Pancreas (tissue), 10 donors: ENCODE results near the gene HPRT1. TPM values are rescaled to one million over a fixed set of nuclear protein-coding genes. Genes with fewer than 3 reads are reported as not detected.

Experiments used
- ATAC-seq, 4 donors: fragments of 200-7000 bp; cut with Tn5 transposase; one replicate each; pipeline versions ENCODE4 v1.8.0 to v1.9.1; 2020; ENCODE audit warnings: mild to moderate bottlenecking in 4 of 4, moderate library complexity in 4 of 4
- DNase-seq, 6 donors: peaks; one replicate each; pipeline ENCODE4 v3.0.0-alpha.2; 2020
- FAIRE-seq: peaks from 2 replicates; lab custom pipeline; 2012; peaks lifted over from hg19 to GRCh38; lab: Jason Lieb, UNC
- H3K27ac ChIP-seq, 4 donors: fragments of 200-600 bp; sonication (generic); 1 replicate in 3 of 4; 2 replicates in 1 of 4; pipeline versions ENCODE4 v1.5.0 to v1.8.0; 2020
- H3K27me3 ChIP-seq, 4 donors: fragments of 200-600 bp; one replicate each; pipeline ENCODE4 v1.8.0; 2021
- H3K36me3 ChIP-seq, 3 donors: fragments of 200-600 bp; sonication (generic) in 1 of 3; one replicate each; pipeline versions ENCODE4 v1.5.0 to v1.8.0; 2020 to 2021
- H3K4me1 ChIP-seq, 3 donors: fragments of 200-600 bp; one replicate each; pipeline ENCODE4 v1.8.0; 2021
- H3K4me3 ChIP-seq, 4 donors: fragments of 200-600 bp; sonication (generic) in 2 of 4; one replicate each; pipeline versions ENCODE4 v1.5.0 to v1.8.0; 2020 to 2021
- H3K9me3 ChIP-seq, 4 donors: fragments of 200-600 bp; one replicate each; pipeline ENCODE4 v1.8.0; 2021
- CTCF ChIP-seq, 4 donors: fragments of 200-600 bp; sonication (generic) in 3 of 4; IDR thresholded peaks; one replicate each; pipeline versions ENCODE4 v1.5.0 to v1.8.0; 2021; ENCODE audit warnings: antibody characterized with exemption in 4 of 4
- WGBS, 2 donors: extraction: QIAGEN DNeasy Blood & Tissue Kit; methylation state at CpG; one replicate each; pipeline ENCODE4 v1.1.7; 2013; 5-methylcytosine and 5-hydroxymethylcytosine counted together
- intact Hi-C, 3 donors: fragments of 100-400 bp; cut with DNase I; formaldehyde crosslinking; loops; one replicate each; pipeline versions ENCODE4 v1.11.1 to v1.14.2; 2022
- polyA plus RNA-seq, 2 donors: library from polyadenylated mRNA; stranded (reverse); fragments of 200-250 nt; gene quantifications; one replicate each; pipeline ENCODE4 v1.2.3, GENCODE V29; 2013
- total RNA-seq, 6 donors: library from RNA; stranded (reverse); fragmentation: NEBNext Ultra II Directional in 4 of 6; extraction: Animal tissue kit (Norgen Biotek cat#: 25700) in 4 of 6; gene quantifications; one replicate each; pipeline versions ENCODE4 v1.2.1 to v1.2.4, GENCODE V29; 2021 to 2023
- donor health status: healthy with polysubstance abuse.
- donor health status: DM: no; HTN: no; CAD: no; lungs with moderate emphysema.
- donor health status: DM: no; HTN: no; CAD: no.
- donor health status: control.
- donor health status: control.
- donor health status: Bipolar disorder and iron deficiency.
- donor health status: DM: yes; HTN: yes; CAD: no.
- donor health status: DM: no; HTN: no; CAD: no.
- donor health status: DM: no; HTN: no; CAD: no.
- donor health status: DM: yes; HTN: yes; CAD: no.

HPRT1 gene
- total and polyA plus RNA-seq, 8 donors = 10.7 to 33.3 (median 20.3) TPM

- no peak for DNase-seq
- TF ChIP-seq CTCF (IDR thresholded peaks at IDR 0.05) = no peak
- Histone ChIP-seq H3K27me3 (peaks cover 0 to 41% (median 3%) of the 10 kb centered on the region in 4 donors), H3K4me3 (no peak overlapping the region), H3K9me3 (no peaks in the 10 kb centered on the region), H3K4me1 (peaks cover 0 to 3% (median 0%) of the 10 kb centered on the region in 3 donors), H3K36me3 (no peaks in the 10 kb centered on the region), H3K27ac (no peak overlapping the region)
- ATAC-seq = no peak
- 68 to 78% methylated on average over 3 of the region's 3 CpGs for WGBS, 2 donors
- intact Hi-C loops = no loop called here
- no peak for FAIRE-seq
Measured at GRCh38 chrX:134541906-134542305, 81.9 kb downstream of the HPRT1 start.

GRCh38 chrX:134542485-134542884, 82.5 kb downstream of the HPRT1 start:
- H3K36me3 ChIP-seq = no peaks in the 10 kb centered on the region
- peaks cover 0 to under 1% (median 0%) of the 10 kb centered on the region in 3 donors for H3K4me1 ChIP-seq
- no peak overlapping the region for H3K4me3 ChIP-seq
- no peak for DNase-seq
- intact Hi-C loops = no loop called here
- WGBS, 2 donors = 45 to 55% methylated on average over 2 of the region's 2 CpGs
- no peaks in the 10 kb centered on the region for H3K9me3 ChIP-seq
- peaks cover 0 to 46% (median 6%) of the 10 kb centered on the region in 4 donors for H3K27me3 ChIP-seq
- ATAC-seq = peak in 3 of 4 donors; percentile 47 to 72 (median 63)
- H3K27ac ChIP-seq = no peak overlapping the region
- no peak for FAIRE-seq
- TF ChIP-seq CTCF (IDR thresholded peaks at IDR 0.05) = no peak

- Histone ChIP-seq H3K27ac (no peak overlapping the region), H3K9me3 (no peaks in the 10 kb centered on the region), H3K4me3 (no peak overlapping the region), H3K4me1 (peaks cover 0 to 3% (median 0%) of the 10 kb centered on the region in 3 donors), H3K27me3 (peaks cover 0 to 54% (median 9%) of the 10 kb centered on the region in 4 donors), H3K36me3 (no peaks in the 10 kb centered on the region)
- DNase-seq (no peak), ATAC-seq (peak in 3 of 4 donors; percentile 19 to 35 (median 20)), FAIRE-seq (no peak)
- no peak for TF ChIP-seq CTCF (IDR thresholded peaks at IDR 0.05)
- WGBS, 2 donors = 26 to 44% methylated on average over 3 of the region's 3 CpGs
- intact Hi-C loops = no loop called here
Measured at GRCh38 chrX:134543288-134543687, 83.3 kb downstream of the HPRT1 start.

GRCh38 chrX:134544135-134544512, 84.2 kb downstream of the HPRT1 start:
- TF ChIP-seq CTCF (IDR thresholded peaks at IDR 0.05) = no peak
- FAIRE-seq = no peak
- intact Hi-C loops = no loop called here
- no peaks in the 10 kb centered on the region for H3K36me3 ChIP-seq
- peaks cover 0 to 3% (median 0%) of the 10 kb centered on the region in 3 donors for H3K4me1 ChIP-seq
- DNase-seq = no peak
- H3K27ac ChIP-seq = no peak overlapping the region
- H3K9me3 ChIP-seq = no peaks in the 10 kb centered on the region
- WGBS, 2 donors = 42 to 49% methylated on average over 6 of the region's 6 CpGs
- no peak for ATAC-seq
- H3K27me3 ChIP-seq = peaks cover 0 to 56% (median 11%) of the 10 kb centered on the region in 4 donors
- H3K4me3 ChIP-seq = no peak overlapping the region

GRCh38 chrX:134544513-134545151, 84.7 kb downstream of the HPRT1 start:
- peak overlapping the region in 2 of 4 donors; percentile 14 to 38 for H3K4me3 ChIP-seq
- peaks cover 0 to 56% (median 11%) of the 10 kb centered on the region in 4 donors for H3K27me3 ChIP-seq
- peak in 3 of 4 donors; percentile 31 to 39 (median 33) for ATAC-seq
- 6 to 20% methylated on average over 48 to 52 of the region's 52 CpGs for WGBS, 2 donors
- no peak overlapping the region for H3K27ac ChIP-seq
- no peak for FAIRE-seq
- TF ChIP-seq CTCF (IDR thresholded peaks at IDR 0.05) = no peak
- intact Hi-C loops = no loop called here
- no peaks in the 10 kb centered on the region for H3K9me3 ChIP-seq
- DNase-seq = peak in 2 of 6 donors; percentile 70 to 80
- H3K4me1 ChIP-seq = peaks cover 0 to 3% (median 0%) of the 10 kb centered on the region in 3 donors
- H3K36me3 ChIP-seq = no peaks in the 10 kb centered on the region
